Activated naive CD4-positive, alpha-beta T cell treated with anti-CD3 and anti-CD28 coated beads for 36 hours (primary cell): ENCODE measurements around the gene WDR37. TPM values are rescaled to one million over a fixed set of nuclear protein-coding genes. Genes with fewer than 3 reads are reported as not detected.
"Not testable (repeated sequence)": the region's sequence is repeated elsewhere in the genome, so short reads cannot be mapped to it uniquely, and the experiment has no call there.

ENCODE experiments used
- CTCF ChIA-PET: fragments of 350-600 bp; sonication (Branson Sonifier 250); formaldehyde crosslinking; loops from one replicate; lab custom pipeline; 2021; ENCODE audit warnings: antibody characterized with exemption; lab: Charles Lee
- DNase-seq: peaks from one replicate; pipeline ENCODE4 v3.0.0-alpha.2; 2020
- H3K27ac Mint-ChIP-seq: one replicate; pipeline ENCODE4 v1.8.0; 2021; ENCODE audit warnings: mild to moderate bottlenecking, mixed read lengths
- H3K27me3 Mint-ChIP-seq: one replicate; pipeline ENCODE4 v1.8.0; 2021; ENCODE audit warnings: low read depth, mixed read lengths
- H3K36me3 Mint-ChIP-seq: one replicate; pipeline ENCODE4 v1.8.0; 2021; ENCODE audit warnings: low read depth, mixed read lengths
- H3K4me1 Mint-ChIP-seq: one replicate; pipeline ENCODE4 v1.8.0; 2021; ENCODE audit warnings: low read depth, mixed read lengths
- H3K4me3 Mint-ChIP-seq: one replicate; pipeline ENCODE4 v1.8.0; 2021; ENCODE audit warnings: mild to moderate bottlenecking, moderate library complexity, mixed read lengths
- H3K9me3 Mint-ChIP-seq: one replicate; pipeline ENCODE4 v1.8.0; 2021; ENCODE audit warnings: mixed read lengths
- intact Hi-C: fragments of 100-400 bp; cut with micrococcal nuclease; formaldehyde crosslinking; loops from one replicate; pipeline ENCODE4 v1.15.1; 2023
- total RNA-seq, 2 experiments: library from RNA; stranded (reverse); gene quantifications; one replicate each; pipeline ENCODE4 v1.2.3, GENCODE V29; 2021

WDR37 gene
- total RNA-seq, 2 experiments from 2014 or later: 14.0 to 16.0 TPM

- Mint-ChIP-seq H3K4me3 (no peak overlapping the region), H3K27me3 (peaks cover 7% of the 10 kb centered on the region), H3K27ac (no peak overlapping the region), H3K36me3 (peaks cover 4% of the 10 kb centered on the region), H3K9me3 (peaks cover 3% of the 10 kb centered on the region), H3K4me1 (peaks cover 4% of the 10 kb centered on the region)
- intact Hi-C loops: no loop called here
- CTCF ChIA-PET: no interaction called here
- DNase-seq: no peak
Observed at GRCh38 chr10:1151076-1152033, 95.2 kb downstream of the WDR37 start.

- Mint-ChIP-seq H3K4me1 (peaks cover 4% of the 10 kb centered on the region), H3K27ac (no peak overlapping the region), H3K9me3 (no peaks in the 10 kb centered on the region), H3K27me3 (peaks cover 3% of the 10 kb centered on the region), H3K36me3 (no peaks in the 10 kb centered on the region), H3K4me3 (no peak overlapping the region)
- no peak for DNase-seq
- intact Hi-C loops: no loop called here
- CTCF ChIA-PET: no interaction called here
Observed at GRCh38 chr10:1152386-1153250, 96.4 kb downstream of the WDR37 start.

- intact Hi-C loops: no loop called here
- no peak overlapping the region for H3K27ac Mint-ChIP-seq
- H3K27me3 Mint-ChIP-seq: peaks cover 3% of the 10 kb centered on the region
- no peaks in the 10 kb centered on the region for H3K9me3 Mint-ChIP-seq
- CTCF ChIA-PET: no interaction called here
- no peaks in the 10 kb centered on the region for H3K36me3 Mint-ChIP-seq
- H3K4me1 Mint-ChIP-seq: peaks cover 4% of the 10 kb centered on the region
- no peak overlapping the region for H3K4me3 Mint-ChIP-seq
- no peak for DNase-seq
Observed at GRCh38 chr10:1153251-1153763, 97.1 kb downstream of the WDR37 start.

- Mint-ChIP-seq H3K4me1 (peaks cover 4% of the 10 kb centered on the region), H3K9me3 (no peaks in the 10 kb centered on the region), H3K4me3 (no peak overlapping the region), H3K27ac (no peak overlapping the region), H3K27me3 (peaks cover 3% of the 10 kb centered on the region), H3K36me3 (no peaks in the 10 kb centered on the region)
- no peak for DNase-seq
- CTCF ChIA-PET: no interaction called here
- intact Hi-C loops: no loop called here
Observed at GRCh38 chr10:1153805-1154351, 97.7 kb downstream of the WDR37 start.

GRCh38 chr10:1154531-1155295 is 98.5 kb downstream of the WDR37 start:
- no peaks in the 10 kb centered on the region for H3K9me3 Mint-ChIP-seq
- no peak overlapping the region for H3K27ac Mint-ChIP-seq
- no peaks in the 10 kb centered on the region for H3K36me3 Mint-ChIP-seq
- DNase-seq: no peak
- H3K27me3 Mint-ChIP-seq: no peaks in the 10 kb centered on the region
- peaks cover 2% of the 10 kb centered on the region for H3K4me1 Mint-ChIP-seq
- intact Hi-C loops: no loop called here
- H3K4me3 Mint-ChIP-seq: no peak overlapping the region
- CTCF ChIA-PET: interaction anchor here (0.7 kb wide), 1 partner anchor 286 kb away, joined by 3 read pairs; no protein-coding TSS in a partner anchor

- no peak overlapping the region for H3K27ac Mint-ChIP-seq
- no peaks in the 10 kb centered on the region for H3K9me3 Mint-ChIP-seq
- intact Hi-C loops: no loop called here
- H3K27me3 Mint-ChIP-seq: no peaks in the 10 kb centered on the region
- H3K36me3 Mint-ChIP-seq: no peaks in the 10 kb centered on the region
- no peak for DNase-seq
- no peak overlapping the region for H3K4me3 Mint-ChIP-seq
- CTCF ChIA-PET: no interaction called here
- no peaks in the 10 kb centered on the region for H3K4me1 Mint-ChIP-seq
Observed at GRCh38 chr10:1155791-1156615, 99.8 kb downstream of the WDR37 start.

GRCh38 chr10:1156616-1156886 is 100.4 kb downstream of the WDR37 start:
- Mint-ChIP-seq H3K27ac (no peak overlapping the region), H3K27me3 (no peaks in the 10 kb centered on the region), H3K4me1 (no peaks in the 10 kb centered on the region), H3K9me3 (no peaks in the 10 kb centered on the region), H3K4me3 (no peak overlapping the region), H3K36me3 (no peaks in the 10 kb centered on the region)
- intact Hi-C loops: no loop called here
- DNase-seq: no peak
- CTCF ChIA-PET: no interaction called here

GRCh38 chr10:1156921-1157614 is 100.9 kb downstream of the WDR37 start:
- no peak overlapping the region for H3K4me3 Mint-ChIP-seq
- intact Hi-C loops: no loop called here
- H3K27ac Mint-ChIP-seq: no peak overlapping the region
- no peaks in the 10 kb centered on the region for H3K9me3 Mint-ChIP-seq
- no peaks in the 10 kb centered on the region for H3K27me3 Mint-ChIP-seq
- H3K4me1 Mint-ChIP-seq: no peaks in the 10 kb centered on the region
- CTCF ChIA-PET: no interaction called here
- H3K36me3 Mint-ChIP-seq: no peaks in the 10 kb centered on the region
- DNase-seq: no peak

GRCh38 chr10:1157615-1157933 is 101.4 kb downstream of the WDR37 start:
- Mint-ChIP-seq H3K27me3 (no peaks in the 10 kb centered on the region), H3K36me3 (no peaks in the 10 kb centered on the region), H3K27ac (no peak overlapping the region), H3K4me1 (no peaks in the 10 kb centered on the region), H3K9me3 (no peaks in the 10 kb centered on the region), H3K4me3 (no peak overlapping the region)
- intact Hi-C loops: no loop called here
- CTCF ChIA-PET: interaction anchor here (0.7 kb wide), 1 partner anchor 48 kb away, joined by 3 read pairs; no protein-coding TSS in a partner anchor
- DNase-seq: no peak

- no peak overlapping the region for H3K4me3 Mint-ChIP-seq
- CTCF ChIA-PET: interaction anchor here (0.7 kb wide), 1 partner anchor 48 kb away, joined by 3 read pairs; no protein-coding TSS in a partner anchor
- no peaks in the 10 kb centered on the region for H3K36me3 Mint-ChIP-seq
Observed at GRCh38 chr10:1158066-1158465, 101.9 kb downstream of the WDR37 start.

GRCh38 chr10:1158536-1158935 is 102.4 kb downstream of the WDR37 start:
- DNase-seq, H3K4me3 Mint-ChIP-seq, H3K9me3 Mint-ChIP-seq, intact Hi-C loops, H3K27ac Mint-ChIP-seq, H3K27me3 Mint-ChIP-seq, H3K4me1 Mint-ChIP-seq, H3K36me3 Mint-ChIP-seq, CTCF ChIA-PET: not testable (repeated sequence)

More at GRCh38 chr10:1158066-1158465, 101.9 kb downstream of the WDR37 start:
- Mint-ChIP-seq H3K27me3 (no peaks in the 10 kb centered on the region), H3K4me1 (no peaks in the 10 kb centered on the region), H3K27ac (no peak overlapping the region), H3K9me3 (no peaks in the 10 kb centered on the region)
- DNase-seq: no peak
- intact Hi-C loops: no loop called here
